AG04449 (cell line): ENCODE measurements around the gene NUPR1.

Experiments used
- CTCF ChIA-PET: fragments of 350-600 bp; formaldehyde crosslinking; extraction: SDS; loops from one replicate; lab custom pipeline; 2021; ENCODE audit warnings: antibody characterized with exemption; lab: Yijun Ruan, JAX
- POLR2A ChIA-PET: fragments of 400-600, 350-600 bp; formaldehyde crosslinking; extraction: SDS; loops from one replicate; lab custom pipeline; 2020; ENCODE audit warnings: antibody characterized with exemption, inconsistent platforms; lab: Yijun Ruan, JAX
- DNase-seq: peaks from one replicate; pipeline ENCODE4 v3.0.0-alpha.2; 2010; ENCODE audit warnings: low read depth, low spot score
- H3K4me3 ChIP-seq: 2 replicates; pipeline ENCODE4 v1.5.1; 2011; ENCODE audit warnings: low read depth, mild to moderate bottlenecking, control low read depth, low read length
- TF ChIP-seq, protein P1 (sequence below): IDR thresholded peaks from one replicate; pipeline ENCODE4 v1.5.1; 2011; ENCODE audit warnings: mild to moderate bottlenecking, moderate library complexity, low read length, control low read depth, inconsistent platforms; ENCODE audit not compliant: insufficient read depth; ENCODE audit errors: missing control alignments

The NUPR1 gene

DNA sequence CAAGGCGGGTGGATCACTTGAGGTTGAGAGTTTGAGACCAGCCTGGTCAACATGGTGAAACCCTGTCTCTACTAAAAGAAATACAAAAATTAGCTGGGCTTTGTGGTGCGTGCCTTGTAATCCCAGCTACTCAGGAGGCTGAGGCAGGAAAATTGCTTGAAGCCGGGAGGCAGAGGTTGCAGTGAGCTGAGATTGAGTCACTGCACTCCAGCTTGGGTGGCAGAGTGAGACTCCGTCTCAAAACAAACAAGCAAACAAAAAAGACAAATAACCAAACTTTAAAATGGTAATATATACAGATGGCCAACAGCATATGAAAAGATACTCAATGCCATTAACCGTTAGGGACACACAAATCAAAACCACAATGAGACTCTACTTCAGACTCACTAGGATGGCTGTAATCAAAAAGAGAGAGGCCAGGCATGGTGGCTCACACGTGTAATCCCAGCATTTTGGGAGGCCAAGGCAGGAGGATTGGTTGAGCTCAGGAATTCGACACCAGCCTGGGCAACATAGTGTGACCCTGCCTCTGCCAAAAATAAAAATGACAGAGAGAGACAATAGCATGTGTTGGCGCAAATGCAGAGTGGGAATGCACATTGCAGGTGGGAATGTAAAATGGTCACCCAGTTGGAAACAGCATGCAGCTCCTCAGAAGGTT is 36.8 kb upstream of the NUPR1 start:
- TF ChIP-seq, protein P1, sequence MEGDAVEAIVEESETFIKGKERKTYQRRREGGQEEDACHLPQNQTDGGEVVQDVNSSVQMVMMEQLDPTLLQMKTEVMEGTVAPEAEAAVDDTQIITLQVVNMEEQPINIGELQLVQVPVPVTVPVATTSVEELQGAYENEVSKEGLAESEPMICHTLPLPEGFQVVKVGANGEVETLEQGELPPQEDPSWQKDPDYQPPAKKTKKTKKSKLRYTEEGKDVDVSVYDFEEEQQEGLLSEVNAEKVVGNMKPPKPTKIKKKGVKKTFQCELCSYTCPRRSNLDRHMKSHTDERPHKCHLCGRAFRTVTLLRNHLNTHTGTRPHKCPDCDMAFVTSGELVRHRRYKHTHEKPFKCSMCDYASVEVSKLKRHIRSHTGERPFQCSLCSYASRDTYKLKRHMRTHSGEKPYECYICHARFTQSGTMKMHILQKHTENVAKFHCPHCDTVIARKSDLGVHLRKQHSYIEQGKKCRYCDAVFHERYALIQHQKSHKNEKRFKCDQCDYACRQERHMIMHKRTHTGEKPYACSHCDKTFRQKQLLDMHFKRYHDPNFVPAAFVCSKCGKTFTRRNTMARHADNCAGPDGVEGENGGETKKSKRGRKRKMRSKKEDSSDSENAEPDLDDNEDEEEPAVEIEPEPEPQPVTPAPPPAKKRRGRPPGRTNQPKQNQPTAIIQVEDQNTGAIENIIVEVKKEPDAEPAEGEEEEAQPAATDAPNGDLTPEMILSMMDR = no peak
- CTCF ChIA-PET = no interaction called here
- POLR2A ChIA-PET = no interaction called here
- DNase-seq = no peak
- H3K4me3 ChIP-seq = no peak overlapping the region

DNA sequence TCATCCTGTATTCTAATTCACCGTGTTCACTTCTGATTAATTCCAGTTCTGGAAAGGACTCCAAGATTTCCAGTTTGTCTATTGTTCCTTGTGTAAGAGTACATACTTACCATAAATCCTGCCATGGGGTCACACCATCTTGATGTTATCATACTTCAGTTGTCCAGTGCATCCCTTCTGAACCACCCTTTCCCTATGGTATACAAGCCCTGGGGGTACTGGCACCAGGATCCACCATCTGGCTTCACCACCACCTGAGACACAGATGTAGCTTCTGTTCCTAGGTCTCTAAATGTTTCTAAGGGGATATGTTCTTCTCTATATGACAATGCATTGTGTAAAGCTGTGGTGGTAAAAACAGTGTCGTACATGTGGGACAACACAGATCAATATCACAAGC is 36.2 kb upstream of the NUPR1 start:
- ChIA-PET POLR2A (no interaction called here), CTCF (no interaction called here)
- H3K4me3 ChIP-seq = no peak overlapping the region
- TF ChIP-seq, protein P1 = no peak
- DNase-seq = no peak

DNA sequence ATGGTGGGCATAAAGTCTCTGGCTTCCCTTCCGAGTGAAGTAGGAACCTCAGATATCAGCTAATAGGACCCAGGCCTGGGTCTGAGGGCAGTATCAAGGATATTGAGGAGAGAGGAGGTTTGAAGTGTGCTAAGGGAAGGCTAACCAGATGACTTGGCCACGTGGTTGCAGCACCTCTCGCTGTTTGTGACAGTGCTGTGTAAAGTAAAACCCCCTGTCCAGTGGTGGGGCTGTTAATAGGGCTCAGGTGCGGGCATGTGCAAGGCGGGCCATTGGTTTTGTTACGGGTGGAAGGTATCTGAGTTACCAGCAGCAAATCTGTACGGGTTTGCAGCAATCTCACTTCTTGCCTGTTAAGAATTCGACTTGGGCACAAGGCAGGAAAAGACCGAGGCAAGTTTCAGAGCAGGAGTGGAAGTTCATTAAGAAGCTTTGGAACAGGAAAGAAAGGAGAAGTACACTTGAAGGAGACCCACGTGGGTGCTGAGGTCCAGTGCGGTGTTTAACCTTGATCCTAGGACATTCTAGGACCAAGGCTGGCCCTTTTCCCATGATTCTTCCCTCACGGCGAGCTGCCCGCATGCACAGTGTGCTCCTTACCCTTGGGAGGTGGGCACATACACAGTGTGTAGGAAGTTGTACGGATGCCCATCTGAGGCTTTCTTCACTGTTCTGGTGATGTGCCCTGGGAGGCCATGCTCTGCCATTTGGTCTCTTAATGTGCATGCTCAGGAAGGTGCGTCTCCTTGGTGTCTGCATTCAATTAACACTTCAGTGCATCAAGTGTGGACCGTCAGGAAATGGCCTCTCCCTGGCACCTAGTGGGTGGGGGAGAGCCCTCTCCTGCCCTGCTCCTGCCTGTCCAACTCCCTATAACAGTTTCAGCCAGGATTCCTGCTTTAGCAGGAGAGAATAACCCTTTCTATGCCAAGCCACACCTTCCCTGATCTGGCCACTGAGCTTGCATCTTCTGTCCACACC is 35.3 kb upstream of the NUPR1 start:
- TF ChIP-seq, protein P1 = no peak
- DNase-seq = no peak
- ChIA-PET CTCF (interaction anchor here (0.7 to 1.7 kb wide), 3 partner anchors 18 to 20 kb away, joined by 3 to 4 read pairs (median 4); partner anchors contain the start of gene SGF29), POLR2A (no interaction called here)
- no peak overlapping the region for H3K4me3 ChIP-seq

DNA sequence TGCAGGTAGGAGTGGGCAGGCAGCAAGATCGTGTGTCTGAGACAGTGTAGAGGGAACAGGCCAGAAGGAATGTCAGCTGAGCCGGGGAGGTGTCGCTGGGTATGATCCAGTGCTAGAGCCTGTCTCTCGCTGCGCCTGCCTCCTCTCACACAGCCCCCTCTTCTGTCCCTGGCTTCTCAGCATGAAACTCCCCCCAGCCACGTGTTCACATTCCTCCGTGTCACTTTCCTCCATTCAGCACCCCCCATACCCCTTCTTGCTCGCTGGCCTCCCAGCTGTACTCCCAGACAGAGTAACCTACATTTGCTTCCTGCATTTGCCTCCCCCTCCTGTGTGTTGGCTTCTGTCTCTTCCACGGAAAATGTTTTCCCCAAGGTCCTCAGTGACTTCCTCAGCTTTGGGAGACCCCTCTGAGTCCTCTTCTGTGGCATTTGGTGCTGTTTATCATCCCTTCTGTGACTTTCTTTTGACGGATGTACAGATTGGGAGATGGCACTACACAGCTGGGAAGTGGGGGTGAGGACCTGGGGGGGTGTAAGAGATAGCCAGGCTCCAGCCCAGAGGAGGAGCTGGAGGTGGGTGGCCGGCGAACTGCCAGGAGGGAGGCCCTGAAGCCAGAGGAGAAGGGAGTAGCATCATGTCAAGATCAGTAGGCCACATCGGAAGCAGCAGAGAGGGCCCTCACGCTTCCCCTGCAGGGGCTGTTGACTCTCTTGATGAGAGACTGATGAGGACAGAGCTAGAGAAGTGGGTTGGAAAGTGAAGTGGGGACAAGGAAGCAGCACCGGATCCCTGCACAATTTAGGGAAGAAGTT is 34.1 kb upstream of the NUPR1 start:
- no peak for DNase-seq
- TF ChIP-seq, protein P1 = no peak
- CTCF ChIA-PET = interaction anchor here (0.9 to 1.7 kb wide), 2 partner anchors 18 to 19 kb away, joined by 4 read pairs; partner anchors contain the start of gene SGF29
- POLR2A ChIA-PET = interaction anchor here (0.6 kb wide), 1 partner anchor 21 kb away, joined by 3 read pairs; no protein-coding TSS in a partner anchor
- no peak overlapping the region for H3K4me3 ChIP-seq

DNA sequence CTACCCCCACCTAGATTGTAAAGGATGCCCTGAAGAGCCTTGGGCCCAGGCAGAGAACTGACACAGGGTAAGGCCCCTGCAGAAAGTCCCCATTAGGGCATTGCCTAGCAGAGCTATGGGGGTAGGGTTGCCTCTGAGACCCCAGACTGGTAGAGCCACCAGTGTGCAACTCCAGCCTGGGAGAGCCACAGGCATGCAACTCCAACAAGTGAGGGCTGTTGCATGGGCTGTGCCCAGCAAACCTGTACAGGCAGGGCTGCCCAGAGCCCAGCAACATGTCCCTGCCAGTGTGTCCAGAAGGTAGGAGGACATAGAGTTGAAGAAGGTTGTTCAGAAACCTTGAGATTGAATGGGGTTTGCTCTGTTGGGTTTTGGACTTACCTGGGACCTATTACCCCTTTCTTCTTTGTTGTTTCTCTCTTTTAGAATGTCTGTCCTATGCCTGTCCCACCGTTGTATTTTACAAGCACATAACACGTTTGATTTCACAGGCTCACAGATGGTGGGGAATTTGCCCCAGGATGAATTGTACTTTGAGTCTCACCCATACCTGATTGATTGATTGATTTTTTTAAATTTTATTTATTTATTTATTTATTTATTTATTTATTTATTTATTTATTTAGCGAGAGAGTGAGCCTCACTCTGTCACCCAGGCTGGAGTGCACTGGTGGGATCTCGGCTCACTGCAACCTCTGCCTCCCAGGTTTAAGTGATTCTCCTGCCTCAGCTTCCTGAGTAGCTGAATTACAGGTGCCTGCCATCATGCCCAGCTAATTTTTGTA is 31.4 kb upstream of the NUPR1 start:
- no peak for DNase-seq
- ChIA-PET POLR2A (no interaction called here), CTCF (no interaction called here)
- TF ChIP-seq, protein P1 = no peak
- H3K4me3 ChIP-seq = no peak overlapping the region
